GM21717 (cell line): Measurements from ENCODE around the gene ZNF407.

Source experiments
- ATAC-seq: cut with Tn5 transposase; IDR thresholded peaks from one replicate; pipeline ENCODE4 v1.9.1; 2021; ENCODE audit warnings: mild to moderate bottlenecking, moderate library complexity; ENCODE audit not compliant: unreplicated experiment

Gene ZNF407

DNA sequence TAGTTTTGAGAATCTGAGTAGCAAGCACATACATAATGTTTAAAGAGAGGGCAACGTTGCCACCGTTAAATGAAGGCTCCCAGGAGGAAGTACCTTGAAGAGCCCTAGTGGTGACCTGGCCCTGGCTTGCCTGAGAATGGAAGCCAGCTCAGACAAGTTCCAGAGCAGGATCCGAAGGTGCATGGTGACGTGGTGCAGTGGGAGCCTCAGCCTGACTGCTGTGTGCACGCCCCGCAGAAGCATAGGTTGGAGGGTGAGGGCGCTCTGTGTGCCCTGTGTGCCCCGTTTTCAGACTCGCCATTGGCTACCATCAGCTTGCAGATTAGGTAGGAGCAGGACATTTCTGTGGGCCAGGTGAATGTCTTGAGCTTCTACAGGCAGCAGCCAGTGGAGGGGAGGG, 68.2 kb downstream of the ZNF407 start:
- no peak for ATAC-seq

DNA sequence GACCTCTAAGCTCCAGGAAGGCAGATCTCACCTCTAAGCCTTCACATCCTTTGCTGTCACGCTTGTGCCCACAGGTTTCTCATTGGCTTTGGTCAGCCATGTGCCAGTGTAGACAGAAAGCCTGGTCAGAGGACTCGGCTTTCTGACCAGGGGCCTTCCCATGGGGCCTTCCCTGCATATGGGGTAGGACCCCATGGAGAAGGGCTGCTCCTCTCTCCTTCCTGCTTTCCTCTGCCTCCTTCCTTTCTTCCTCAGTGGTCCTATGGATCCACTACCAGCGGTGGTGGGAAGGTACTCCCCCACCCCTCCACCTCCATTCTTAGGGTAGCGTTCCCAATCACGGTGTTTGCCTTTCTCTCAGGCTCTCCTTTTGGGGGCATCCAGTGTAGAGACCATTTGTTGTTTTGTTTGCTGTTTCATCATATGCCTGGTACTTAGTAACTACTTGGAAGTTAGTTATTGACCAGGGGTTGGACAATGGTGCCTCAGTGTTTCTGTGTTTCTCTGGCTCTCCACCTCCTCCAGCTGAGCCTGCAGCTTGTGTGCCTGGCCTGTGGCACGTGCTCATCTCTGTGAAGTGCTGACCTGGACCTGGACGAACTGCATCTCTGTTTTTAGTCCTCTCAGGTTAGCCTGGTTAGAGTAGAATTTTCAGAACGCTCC, 71.6 kb downstream of the ZNF407 start:
- ATAC-seq: no peak

DNA sequence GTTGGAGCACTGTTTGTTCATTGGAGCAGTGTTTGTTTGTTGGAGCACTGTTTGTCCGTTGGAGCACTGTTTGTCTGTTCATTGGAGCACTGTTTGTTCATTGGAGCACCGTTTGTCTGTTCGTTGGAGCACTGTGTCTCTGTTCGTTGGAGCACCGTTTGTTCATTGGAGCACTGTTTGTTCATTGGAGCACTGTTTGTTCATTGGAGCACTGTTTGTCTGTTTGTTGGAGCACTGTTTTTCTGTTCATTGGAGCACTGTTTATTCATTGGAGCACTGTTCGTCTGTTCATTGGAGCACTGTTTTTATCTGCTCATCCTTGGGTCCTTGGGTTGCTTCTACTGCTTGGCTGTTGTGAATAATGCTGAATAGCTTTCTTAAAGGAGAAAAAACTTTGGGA, 74.7 kb downstream of the ZNF407 start:
- ATAC-seq: no peak

DNA sequence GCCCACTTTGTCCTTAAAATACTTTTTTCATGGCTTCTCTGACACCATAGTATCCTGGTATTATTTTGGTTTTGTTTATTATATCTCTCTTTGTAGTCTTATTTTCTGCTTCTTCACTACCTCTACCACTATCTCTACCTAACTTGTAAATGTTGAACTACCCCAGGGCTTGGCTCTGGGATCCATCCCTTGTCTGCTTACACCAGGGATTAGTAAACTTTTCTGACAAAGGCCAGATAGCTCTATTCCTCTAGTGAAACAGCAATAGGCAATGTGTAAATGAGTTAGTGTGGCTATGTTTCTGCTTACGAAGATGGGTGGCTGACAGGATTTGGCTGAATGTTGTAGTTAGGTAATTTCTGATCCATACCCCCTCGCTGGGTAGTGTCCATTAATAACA, 76.8 kb downstream of the ZNF407 start:
- ATAC-seq: no peak

DNA sequence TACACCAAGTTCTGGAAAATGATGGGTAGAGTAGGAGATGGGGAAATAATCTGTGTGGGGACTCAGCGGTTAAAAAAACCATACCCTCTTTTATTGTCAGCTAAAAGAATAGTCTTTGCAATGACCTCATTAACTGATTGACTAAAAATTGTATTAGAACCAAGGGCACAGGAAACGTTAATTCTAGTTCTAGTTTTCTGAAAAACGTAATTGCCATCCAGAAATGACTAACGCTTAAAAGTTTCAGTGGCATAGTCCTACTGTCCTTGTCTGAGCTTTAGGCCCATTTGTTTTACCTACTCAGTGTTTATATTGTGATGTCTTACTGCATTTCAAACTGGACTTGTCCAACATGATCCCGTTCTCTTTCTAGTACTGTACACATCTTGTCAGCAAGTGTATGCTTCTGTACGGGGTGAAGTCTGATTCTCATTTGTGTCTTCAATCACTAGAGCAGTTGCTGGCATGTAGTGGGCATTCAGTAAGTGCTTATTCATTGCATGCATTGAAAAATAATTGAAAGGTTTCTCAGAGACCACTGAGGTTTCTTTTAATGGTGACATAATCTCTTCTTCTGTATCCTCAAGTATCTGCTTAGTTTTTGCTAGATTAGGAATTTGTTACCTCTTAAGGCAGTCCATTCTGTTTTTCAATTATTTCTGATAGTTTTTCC, 81.5 kb downstream of the ZNF407 start:
- no peak for ATAC-seq

DNA sequence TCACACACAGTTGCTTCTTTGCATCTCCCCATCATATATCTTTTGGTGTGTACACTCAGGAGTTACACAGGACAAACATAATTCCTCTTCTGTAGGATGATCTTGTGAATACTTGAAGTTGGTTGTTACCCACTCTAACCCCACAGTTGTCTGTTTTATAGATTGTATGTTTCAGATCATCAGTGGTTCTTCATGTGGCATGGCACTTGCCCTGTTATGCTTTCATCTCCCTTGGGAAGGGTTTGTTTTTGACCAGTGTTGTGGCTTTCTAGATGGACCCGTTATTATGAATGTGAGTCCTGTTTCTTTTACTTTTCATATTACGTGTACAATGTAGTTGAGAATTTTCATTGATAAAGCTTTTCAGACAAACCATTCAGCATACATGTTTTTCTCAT, 82.0 kb downstream of the ZNF407 start:
- no peak for ATAC-seq

DNA sequence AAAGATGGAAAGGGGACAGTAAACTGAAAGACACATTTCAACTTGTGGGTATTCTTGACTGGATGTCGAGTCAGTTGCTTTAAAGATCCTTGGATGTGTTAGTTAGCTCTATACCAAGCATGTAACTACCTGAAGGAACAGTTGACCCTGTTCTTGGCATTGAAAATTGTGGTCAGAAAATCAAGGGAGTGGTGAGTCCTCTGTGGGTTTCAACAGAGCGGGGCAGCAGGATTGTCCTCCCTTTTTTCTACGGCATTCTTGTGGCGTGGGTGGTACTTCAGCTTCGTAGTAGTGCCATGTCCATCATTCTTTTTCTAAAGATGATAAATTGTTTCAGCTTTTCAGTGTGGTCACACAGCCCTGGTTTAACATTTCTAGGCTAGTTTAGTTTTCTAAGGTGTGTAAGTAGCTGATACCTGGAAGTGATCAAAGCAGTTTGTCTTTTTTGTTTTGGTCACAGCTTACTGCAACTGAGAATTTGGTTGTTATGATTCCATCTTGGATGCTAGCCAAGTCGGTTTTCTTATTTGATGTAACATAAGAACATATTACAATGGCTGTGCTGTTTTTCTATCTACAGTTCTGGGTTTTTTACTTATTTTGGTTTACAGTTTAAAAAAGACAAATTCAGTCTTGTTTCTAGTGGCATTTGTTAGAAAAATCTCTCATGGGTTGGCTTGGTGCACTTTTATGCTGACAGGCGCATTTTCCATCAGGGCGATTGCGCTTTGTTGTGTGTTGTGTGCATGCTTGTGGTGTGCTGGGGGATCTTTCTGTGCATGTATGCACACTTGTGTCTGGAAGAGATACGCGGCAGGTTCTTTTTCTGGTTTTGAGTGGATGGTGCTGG, 84.7 kb downstream of the ZNF407 start:
- ATAC-seq: no peak

DNA sequence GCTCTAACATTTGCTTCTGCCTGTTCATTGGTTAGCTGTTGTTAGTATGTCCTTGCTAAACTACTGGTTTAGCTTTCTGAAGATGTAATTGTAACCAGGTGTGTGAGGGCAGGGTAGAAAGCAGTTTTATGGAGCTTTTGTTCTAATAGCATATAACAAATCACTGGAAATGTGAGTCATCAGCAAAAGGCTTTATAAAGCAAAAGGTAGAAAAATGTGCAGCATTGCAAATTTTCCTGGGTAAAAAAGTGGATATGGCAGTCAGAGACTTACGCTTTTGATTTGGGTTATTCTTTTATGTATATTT, 85.3 kb downstream of the ZNF407 start:
- ATAC-seq: no peak

DNA sequence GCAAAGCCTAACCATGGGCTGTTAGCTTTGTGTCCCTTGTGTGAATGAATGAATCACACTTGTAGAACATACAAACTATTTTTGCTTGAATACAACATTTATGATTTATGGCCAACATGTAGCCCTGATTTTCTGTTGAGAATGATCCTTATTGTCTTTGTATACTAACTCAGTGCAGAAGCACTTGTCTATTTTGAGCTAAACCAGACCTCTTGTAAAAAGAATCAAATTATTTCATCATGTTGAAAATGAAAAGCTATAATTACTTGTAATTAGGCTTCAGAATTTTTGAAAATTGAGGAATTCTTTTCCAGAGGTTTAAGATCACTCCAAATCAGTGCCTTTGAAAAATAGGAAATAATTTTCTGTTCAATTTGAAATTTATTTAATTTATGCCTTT, 85.9 kb downstream of the ZNF407 start:
- no peak for ATAC-seq

DNA sequence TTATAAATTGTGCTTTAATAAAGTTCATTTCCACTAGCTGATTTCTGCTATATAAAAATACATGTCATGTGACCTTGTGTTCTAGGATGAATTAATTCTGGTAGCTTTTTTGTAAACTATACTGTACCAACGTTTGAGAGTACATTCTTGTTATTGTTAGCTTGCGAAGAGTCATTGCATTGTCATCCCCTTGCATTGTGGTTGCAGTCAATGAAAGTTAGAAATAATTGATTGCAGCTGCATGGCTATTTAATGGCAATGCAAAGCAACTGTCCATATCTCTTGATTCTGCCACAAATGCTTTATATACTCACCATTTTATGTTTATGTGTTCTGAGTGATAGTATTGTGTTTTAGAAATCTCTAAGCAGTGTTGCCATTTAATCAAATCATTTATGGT, 91.6 kb downstream of the ZNF407 start:
- ATAC-seq: no peak

DNA sequence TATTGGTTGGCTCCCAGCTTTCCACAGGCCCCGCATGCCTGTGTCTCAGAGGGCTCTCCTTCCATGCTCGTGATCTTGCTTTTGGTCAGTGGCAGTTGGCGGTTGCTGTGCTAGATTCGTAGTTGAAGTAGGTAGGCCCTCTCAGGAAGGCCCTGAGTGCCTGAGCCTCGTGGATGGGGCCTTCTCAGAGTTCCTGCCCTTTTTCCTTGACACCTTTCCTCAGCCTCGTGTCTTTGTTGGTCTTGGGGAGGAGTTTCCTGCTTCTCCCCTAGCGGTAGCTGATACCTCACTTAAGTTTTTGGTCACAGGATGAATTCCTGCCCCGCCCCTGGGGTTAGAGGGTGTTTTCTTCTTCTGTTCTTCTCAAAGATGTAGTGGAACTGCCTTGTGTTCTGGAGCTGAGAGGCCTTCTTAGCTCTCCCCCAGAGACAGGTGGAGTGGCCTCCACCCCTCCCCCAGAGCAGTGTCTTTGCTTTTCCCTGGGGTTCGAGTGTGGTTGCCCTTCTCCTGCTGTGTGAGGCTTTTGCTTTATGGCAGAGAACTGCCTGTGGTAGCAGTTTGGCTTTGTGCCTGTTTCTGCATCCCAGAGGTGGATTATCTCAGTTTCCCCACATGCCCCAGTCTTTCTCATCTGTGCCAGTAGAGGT, 94.8 kb downstream of the ZNF407 start:
- no peak for ATAC-seq

DNA sequence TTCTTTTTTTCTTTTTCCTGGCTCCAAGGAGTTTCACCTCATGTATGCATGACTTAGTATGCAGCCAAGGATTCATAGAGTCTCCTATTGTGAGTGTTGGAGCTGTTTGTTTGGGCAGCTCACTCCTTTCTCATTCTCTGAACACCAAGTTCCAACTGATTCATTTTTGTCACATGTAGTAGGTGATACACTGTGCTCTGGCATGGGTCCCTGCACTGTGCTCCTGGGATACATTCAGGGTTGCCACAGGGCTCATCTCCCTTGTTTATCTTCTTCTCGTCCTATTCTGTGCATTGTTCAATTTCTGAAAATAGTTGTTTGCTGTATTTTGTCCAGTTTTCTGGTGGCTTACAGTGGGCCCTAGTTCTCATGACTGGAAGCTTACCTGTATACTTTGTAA, 96.8 kb downstream of the ZNF407 start:
- ATAC-seq: no peak

DNA sequence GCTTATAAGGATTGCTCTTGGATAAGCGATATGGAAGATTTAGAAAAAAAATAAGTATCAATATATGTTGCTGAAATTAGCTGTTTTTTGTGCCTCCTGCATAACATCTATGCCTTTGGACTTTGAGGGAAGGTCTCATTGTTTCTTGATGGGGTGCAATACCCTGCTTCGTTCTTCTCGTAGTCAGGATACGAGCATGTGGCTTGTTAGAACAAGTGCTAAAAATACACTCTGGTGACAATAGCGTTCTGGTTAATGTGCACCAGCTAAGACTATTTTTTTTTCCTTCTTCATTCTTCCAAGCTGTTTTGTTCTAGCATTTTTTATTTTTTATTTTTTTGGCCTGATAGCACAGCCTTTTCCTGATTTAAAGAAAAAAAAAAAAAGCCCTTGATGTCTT, 97.5 kb downstream of the ZNF407 start:
- ATAC-seq: no peak

DNA sequence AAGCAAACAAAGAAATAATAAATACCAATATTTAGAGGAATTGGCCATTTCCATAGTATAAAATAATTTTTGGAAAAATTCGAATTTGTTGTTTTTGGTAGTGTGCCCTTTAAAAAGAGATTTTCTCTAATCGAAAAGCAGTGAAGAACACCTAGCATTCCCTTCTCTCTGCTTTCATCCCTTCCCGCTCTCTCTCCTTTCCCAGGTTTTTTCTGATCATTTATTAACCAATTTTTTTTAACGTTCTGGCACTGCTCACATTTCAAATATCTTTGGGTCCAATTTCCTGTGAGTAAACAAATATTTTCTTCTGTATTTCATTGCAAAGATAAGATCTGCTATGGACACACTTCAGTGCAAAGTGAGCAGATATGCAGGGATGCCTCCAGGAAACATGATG, 101.2 kb downstream of the ZNF407 start:
- ATAC-seq: no peak

DNA sequence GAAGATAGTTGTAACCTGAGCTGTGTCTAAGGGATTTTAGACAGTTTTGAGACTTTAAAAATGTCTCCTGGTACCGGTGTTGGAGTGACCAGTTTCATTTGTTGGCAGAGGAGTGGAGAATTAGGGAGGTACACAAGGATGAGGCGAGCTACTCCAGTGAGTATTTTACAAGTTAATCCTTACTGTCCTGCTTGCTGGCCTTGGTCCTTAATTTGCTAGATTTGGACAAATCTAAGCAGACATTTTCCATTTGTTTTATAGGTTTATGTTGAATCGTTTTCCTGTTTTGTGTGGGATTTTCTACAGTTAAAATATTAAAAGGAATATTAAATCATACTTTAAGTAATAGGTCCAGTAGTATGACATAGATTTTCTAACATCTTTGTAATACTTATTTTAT, 101.8 kb downstream of the ZNF407 start:
- no peak for ATAC-seq

DNA sequence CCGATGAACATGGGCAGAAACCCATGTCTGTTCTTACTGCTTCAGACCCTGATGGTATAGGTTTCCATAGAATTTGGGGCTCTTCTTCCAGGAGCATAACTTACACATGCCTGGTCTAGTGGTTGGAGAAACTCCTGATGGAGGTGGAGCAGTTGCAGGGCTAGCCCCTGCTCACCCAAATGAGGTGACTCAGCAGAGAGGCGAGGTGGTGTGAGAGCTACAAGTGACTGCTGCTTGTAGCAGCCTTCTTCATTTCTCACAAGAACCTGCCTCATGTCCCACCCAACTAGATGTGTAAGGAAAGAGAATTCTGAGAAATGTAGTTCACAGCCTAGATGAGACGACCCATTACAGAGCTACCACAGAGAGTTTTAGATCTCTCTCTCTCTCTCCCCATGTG, 105.3 kb downstream of the ZNF407 start:
- ATAC-seq: no peak

DNA sequence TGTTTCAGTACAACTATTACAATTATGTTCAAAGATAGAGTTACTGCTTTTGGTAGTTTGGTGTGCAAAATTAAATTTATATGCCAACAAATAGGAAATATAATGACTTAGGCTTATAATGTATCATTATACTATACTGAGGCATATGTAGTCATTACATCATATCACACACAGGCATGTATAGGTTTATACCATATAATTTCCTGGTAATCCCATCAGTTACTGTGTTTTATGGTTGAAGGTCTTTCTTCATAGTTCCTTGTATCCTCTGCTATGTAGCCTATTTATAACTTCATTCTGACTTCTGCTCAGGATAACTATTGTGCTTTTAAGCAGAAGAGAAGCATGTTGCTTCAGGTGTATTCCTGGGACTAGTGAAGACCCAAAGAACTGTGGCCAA, 110.5 kb downstream of the ZNF407 start:
- ATAC-seq: no peak

DNA sequence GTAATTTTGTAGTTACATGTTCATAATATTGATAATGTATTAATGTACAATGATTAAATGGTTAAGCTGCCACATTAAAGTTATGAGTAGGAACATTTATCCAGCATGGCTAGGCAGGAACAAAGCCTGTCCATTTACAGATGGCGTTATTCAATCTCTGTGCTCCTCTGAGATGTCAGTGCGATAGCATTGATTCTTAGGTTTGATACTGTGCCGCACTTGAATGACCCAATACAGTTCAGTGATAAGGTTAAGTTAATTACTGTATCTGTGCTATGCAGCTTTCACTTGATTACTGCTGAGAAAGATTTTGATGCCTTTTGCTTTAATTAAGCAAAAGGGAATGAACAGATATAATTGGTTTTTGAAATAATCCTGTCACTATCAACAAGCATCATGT, 111.8 kb downstream of the ZNF407 start:
- ATAC-seq: no peak

DNA sequence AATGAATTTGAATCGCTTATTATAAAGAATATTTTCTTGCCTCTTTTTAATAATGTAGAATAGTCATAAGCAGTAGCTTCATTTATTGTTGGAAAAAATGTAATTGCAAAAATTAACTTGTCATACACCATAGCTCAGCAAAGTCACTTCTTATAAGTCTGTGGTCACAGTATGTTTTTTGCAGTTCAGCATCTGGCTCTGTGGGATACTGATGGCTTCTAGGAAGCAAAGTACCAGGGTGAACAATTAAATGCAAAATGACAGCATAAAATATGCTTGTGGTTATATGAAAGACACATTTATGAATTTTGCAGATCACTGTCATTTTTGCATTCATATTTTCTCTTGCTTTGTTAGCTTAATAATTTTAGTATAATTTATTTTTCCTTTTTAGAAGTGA, 116.5 kb downstream of the ZNF407 start:
- no peak for ATAC-seq

DNA sequence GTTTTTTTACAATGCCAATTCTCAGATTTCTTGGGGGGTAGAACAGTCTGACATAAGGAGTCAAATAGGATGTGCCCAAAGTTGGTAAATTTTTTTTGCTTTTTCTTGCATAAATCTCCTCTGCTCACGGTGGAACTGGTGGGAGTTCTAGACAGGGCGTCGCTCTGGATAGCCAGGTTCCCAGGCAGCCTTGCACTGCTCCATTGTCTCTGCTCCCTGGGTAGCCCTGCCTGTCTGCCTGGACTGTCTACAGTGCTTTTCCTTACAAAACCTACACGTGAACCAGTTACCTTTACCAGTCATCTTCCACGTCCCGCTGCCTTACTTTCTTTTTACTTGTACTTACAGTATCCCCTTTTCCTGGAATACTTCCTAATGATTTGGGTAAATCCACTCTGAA, 117.1 kb downstream of the ZNF407 start:
- ATAC-seq: no peak

DNA sequence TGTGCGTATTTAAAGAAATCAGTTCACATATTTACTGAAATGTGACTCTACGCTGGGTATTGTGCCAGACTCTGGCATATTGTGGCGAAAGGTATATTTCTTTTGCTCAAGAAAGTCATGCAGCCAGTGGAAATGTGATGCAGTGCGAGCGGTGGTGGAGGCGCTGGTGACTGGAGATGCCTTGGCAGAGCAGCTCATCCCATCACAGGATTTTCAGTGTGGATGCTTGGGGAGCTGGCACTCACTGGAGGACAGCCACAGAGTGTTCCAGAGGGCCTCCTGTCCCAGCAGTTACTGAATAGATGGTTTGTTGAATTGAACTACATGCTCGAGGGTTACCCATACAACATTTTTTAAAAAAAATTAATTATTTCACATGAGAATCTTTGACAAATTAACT, 117.6 kb downstream of the ZNF407 start:
- ATAC-seq: no peak
